ENCODE data around the gene KIAA0825. TPM values are rescaled to one million over a fixed set of nuclear protein-coding genes. Genes with fewer than 3 reads are reported as not detected.

KIAA0825 gene
- total RNA-seq, 2 experiments from 2014 or later, result 1.1 to 1.3 TPM

GRCh38 chr5:94422812-94423211 is 195.6 kb downstream of the KIAA0825 start:
- intact Hi-C loops (cut with DNase I, micrococcal nuclease), result no loop called here
- peaks cover 4% of the 10 kb centered on the region for H3K4me1 Mint-ChIP-seq
- ChIA-PET POLR2A (no interaction called here), CTCF (interaction anchor here (0.6 kb wide), 1 partner anchor 65 kb away, joined by 4 read pairs; no protein-coding TSS in a partner anchor)
- DNase-seq, result no peak
- H3K27ac Mint-ChIP-seq, result no peak overlapping the region
- no peak for ATAC-seq
- H3K9me3 Mint-ChIP-seq (ENCODE audit: low read depth), result no peaks in the 10 kb centered on the region
- H3K27me3 Mint-ChIP-seq, result no peaks in the 10 kb centered on the region
- H3K4me3 Mint-ChIP-seq, result no peak overlapping the region
- H3K36me3 Mint-ChIP-seq (ENCODE audit: low read depth), result no peaks in the 10 kb centered on the region

- intact Hi-C loops (cut with DNase I, micrococcal nuclease), result no loop called here
- ChIA-PET CTCF (no interaction called here), POLR2A (no interaction called here)
- DNase-seq, result no peak
- Mint-ChIP-seq H3K9me3 (ENCODE audit: low read depth) (no peaks in the 10 kb centered on the region), H3K36me3 (ENCODE audit: low read depth) (no peaks in the 10 kb centered on the region), H3K4me3 (no peak overlapping the region), H3K4me1 (peaks cover 4% of the 10 kb centered on the region), H3K27me3 (no peaks in the 10 kb centered on the region), H3K27ac (no peak overlapping the region)
- ATAC-seq, result no peak
Observed at GRCh38 chr5:94420885-94421284, 197.5 kb downstream of the KIAA0825 start.

- intact Hi-C loops (cut with DNase I, micrococcal nuclease), result no loop called here
- DNase-seq (no peak), ATAC-seq (no peak)
- ChIA-PET CTCF (interaction anchor here (0.7 to 1.3 kb wide), 2 partner anchors 12 to 205 kb away, joined by 4 to 5 read pairs; no protein-coding TSS in a partner anchor), POLR2A (no interaction called here)
- Mint-ChIP-seq H3K4me1 (no peaks in the 10 kb centered on the region), H3K9me3 (ENCODE audit: low read depth) (no peaks in the 10 kb centered on the region), H3K27me3 (no peaks in the 10 kb centered on the region), H3K36me3 (ENCODE audit: low read depth) (no peaks in the 10 kb centered on the region), H3K27ac (no peak overlapping the region), H3K4me3 (no peak overlapping the region)
Observed at GRCh38 chr5:94415798-94416197, 202.6 kb downstream of the KIAA0825 start.

GRCh38 chr5:94409440-94409839 is 209.0 kb downstream of the KIAA0825 start:
- ChIA-PET POLR2A (no interaction called here), CTCF (no interaction called here)
- DNase-seq, result no peak
- intact Hi-C loops (cut with DNase I, micrococcal nuclease), result no loop called here
- no peak for ATAC-seq
- Mint-ChIP-seq H3K27ac (no peak overlapping the region), H3K27me3 (no peaks in the 10 kb centered on the region), H3K9me3 (ENCODE audit: low read depth) (peaks cover 2% of the 10 kb centered on the region), H3K36me3 (ENCODE audit: low read depth) (peaks cover 8% of the 10 kb centered on the region), H3K4me3 (no peak overlapping the region), H3K4me1 (no peaks in the 10 kb centered on the region)

DNA sequence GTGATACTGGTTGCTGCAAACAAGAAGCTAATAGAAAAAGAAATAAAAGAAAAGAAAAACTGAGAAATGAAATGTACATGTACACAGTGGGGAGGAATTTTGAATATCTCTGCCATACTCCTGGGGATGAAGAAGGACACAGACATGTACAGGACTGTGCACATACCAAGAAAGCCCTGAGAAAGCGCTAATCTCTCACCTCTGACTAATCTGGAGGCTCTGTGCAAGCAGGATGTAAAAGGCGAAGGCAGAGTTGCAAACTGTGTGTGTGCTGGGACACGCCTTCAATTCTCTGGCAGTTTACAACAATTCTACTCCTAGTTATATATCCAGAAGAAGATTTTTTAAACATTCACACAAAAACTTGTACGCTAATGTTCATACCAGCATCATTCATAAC is 211.4 kb downstream of the KIAA0825 start:
- Mint-ChIP-seq H3K4me3 (no peak overlapping the region), H3K27me3 (no peaks in the 10 kb centered on the region)
- CTCF ChIA-PET, result no interaction called here

DNA sequence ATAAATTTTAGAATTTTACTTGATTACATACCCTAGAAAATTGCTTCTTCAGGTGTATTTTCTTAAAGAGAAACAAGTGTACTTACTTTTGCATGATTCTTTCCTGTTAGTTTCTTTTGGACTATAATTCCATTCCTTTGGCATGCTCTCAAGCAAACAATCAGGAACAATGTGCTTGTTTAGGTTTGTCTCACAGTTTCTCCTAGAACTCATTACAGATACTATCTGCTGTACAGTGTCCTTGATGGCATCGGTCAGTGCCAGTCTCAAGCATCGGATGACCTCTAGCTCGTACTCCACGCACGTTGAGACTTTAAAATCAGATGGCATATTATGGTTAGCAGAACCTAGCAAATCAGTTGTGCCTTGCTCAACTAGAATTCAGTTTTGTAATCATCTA is 214.9 kb downstream of the KIAA0825 start:
- H3K4me3 Mint-ChIP-seq, result no peak overlapping the region
- no peaks in the 10 kb centered on the region for H3K27me3 Mint-ChIP-seq
- ATAC-seq (no peak), DNase-seq (no peak)
- H3K27ac Mint-ChIP-seq, result no peak overlapping the region
- no peaks in the 10 kb centered on the region for H3K4me1 Mint-ChIP-seq
- H3K9me3 Mint-ChIP-seq (ENCODE audit: low read depth), result no peaks in the 10 kb centered on the region
- POLR2A ChIA-PET, result no interaction called here
- peaks cover under 1% of the 10 kb centered on the region for H3K36me3 Mint-ChIP-seq (ENCODE audit: low read depth)
- CTCF ChIA-PET, result interaction anchor here (1.7 kb wide), 1 partner anchor 334 kb away, joined by 4 read pairs; no protein-coding TSS in a partner anchor
- intact Hi-C loops (cut with DNase I, micrococcal nuclease), result no loop called here

More for the DNA sequence above, 211.4 kb downstream of the KIAA0825 start:
- ATAC-seq (no peak), DNase-seq (no peak)
- intact Hi-C loops (cut with DNase I, micrococcal nuclease), result no loop called here
- POLR2A ChIA-PET, result no interaction called here
- H3K4me1 Mint-ChIP-seq, result no peaks in the 10 kb centered on the region
- H3K9me3 Mint-ChIP-seq (ENCODE audit: low read depth), result peaks cover 2% of the 10 kb centered on the region
- H3K27ac Mint-ChIP-seq, result no peak overlapping the region
- H3K36me3 Mint-ChIP-seq (ENCODE audit: low read depth), result peaks cover 8% of the 10 kb centered on the region

DNA sequence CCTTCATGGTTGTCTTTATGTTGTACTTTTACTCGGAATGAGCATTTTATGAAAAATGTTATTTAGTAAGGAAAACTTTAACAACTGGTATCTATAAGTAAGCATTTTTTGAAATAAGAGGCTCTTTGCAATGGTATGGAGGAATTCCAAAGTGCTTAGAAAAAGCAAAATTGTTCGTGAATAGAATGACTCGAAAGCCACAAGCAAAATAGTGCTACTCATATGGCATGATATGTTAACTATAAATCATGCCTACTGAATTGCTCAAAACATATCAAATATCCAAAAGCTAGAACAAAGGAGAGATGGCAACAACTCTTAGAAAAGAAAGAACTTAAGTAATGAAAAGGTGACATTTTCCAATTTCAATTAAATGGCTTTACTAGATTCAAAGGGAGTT is 216.3 kb downstream of the KIAA0825 start:
- Mint-ChIP-seq H3K27me3 (no peaks in the 10 kb centered on the region), H3K36me3 (ENCODE audit: low read depth) (no peaks in the 10 kb centered on the region), H3K4me1 (no peaks in the 10 kb centered on the region), H3K4me3 (no peak overlapping the region), H3K27ac (no peak overlapping the region), H3K9me3 (ENCODE audit: low read depth) (no peaks in the 10 kb centered on the region)
- no peak for ATAC-seq
- no peak for DNase-seq
- CTCF ChIA-PET, result no interaction called here
- POLR2A ChIA-PET, result no interaction called here
- intact Hi-C loops (cut with DNase I, micrococcal nuclease), result no loop called here

GRCh38 chr5:94397508-94397907 is 220.9 kb downstream of the KIAA0825 start:
- CTCF ChIA-PET, result interaction anchor here (0.7 kb wide), 1 partner anchor 12 kb away, joined by 3 read pairs; no protein-coding TSS in a partner anchor
- intact Hi-C loops (cut with DNase I, micrococcal nuclease), result loop anchor here in 1 of 2 experiments (5.0 kb wide), 1 partner anchor 455 kb away; no protein-coding TSS in a partner anchor
- POLR2A ChIA-PET, result no interaction called here
- Mint-ChIP-seq H3K4me1 (no peaks in the 10 kb centered on the region), H3K27me3 (no peaks in the 10 kb centered on the region), H3K9me3 (ENCODE audit: low read depth) (no peaks in the 10 kb centered on the region), H3K4me3 (no peak overlapping the region), H3K27ac (no peak overlapping the region), H3K36me3 (ENCODE audit: low read depth) (no peaks in the 10 kb centered on the region)
- ATAC-seq, result no peak
- DNase-seq, result peak; percentile 11

- Mint-ChIP-seq H3K27ac (no peak overlapping the region), H3K27me3 (no peaks in the 10 kb centered on the region), H3K9me3 (ENCODE audit: low read depth) (no peaks in the 10 kb centered on the region), H3K36me3 (ENCODE audit: low read depth) (no peaks in the 10 kb centered on the region), H3K4me1 (no peaks in the 10 kb centered on the region), H3K4me3 (no peak overlapping the region)
- CTCF ChIA-PET, result interaction anchor here (0.7 kb wide), 1 partner anchor 11 kb away, joined by 3 read pairs; no protein-coding TSS in a partner anchor
- POLR2A ChIA-PET, result no interaction called here
- intact Hi-C loops (cut with DNase I, micrococcal nuclease), result loop anchor here in 1 of 2 experiments (5.0 kb wide), 1 partner anchor 456 kb away; no protein-coding TSS in a partner anchor
- no peak for ATAC-seq
- no peak for DNase-seq
Observed at GRCh38 chr5:94396687-94397086, 221.7 kb downstream of the KIAA0825 start.

DNA sequence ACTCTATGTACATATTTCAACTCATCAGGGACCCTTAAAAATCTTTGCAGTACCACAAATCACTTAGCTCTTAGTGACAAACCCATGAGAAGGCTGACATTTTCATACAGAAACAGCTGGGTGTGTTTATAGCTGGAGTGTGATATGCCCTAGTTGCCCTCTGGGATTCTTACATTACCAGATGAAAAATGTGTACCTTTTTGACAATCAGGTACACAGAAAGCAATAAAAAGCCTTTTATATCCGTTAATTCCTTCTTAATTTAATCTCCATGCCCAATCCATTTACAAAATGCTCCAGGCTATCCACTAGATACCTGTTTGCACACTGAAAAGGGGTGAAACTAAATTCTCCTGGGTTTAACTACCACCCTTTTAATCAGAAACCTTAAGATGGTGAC is 222.9 kb downstream of the KIAA0825 start:
- no peak for DNase-seq
- ChIA-PET CTCF (no interaction called here), POLR2A (no interaction called here)
- H3K9me3 Mint-ChIP-seq (ENCODE audit: low read depth), result no peaks in the 10 kb centered on the region
- no peak overlapping the region for H3K4me3 Mint-ChIP-seq
- intact Hi-C loops (cut with DNase I, micrococcal nuclease), result loop anchor here in 1 of 2 experiments (5.0 kb wide), 1 partner anchor 457 kb away; no protein-coding TSS in a partner anchor
- no peak overlapping the region for H3K27ac Mint-ChIP-seq
- no peaks in the 10 kb centered on the region for H3K4me1 Mint-ChIP-seq
- H3K36me3 Mint-ChIP-seq (ENCODE audit: low read depth), result no peaks in the 10 kb centered on the region
- no peaks in the 10 kb centered on the region for H3K27me3 Mint-ChIP-seq
- no peak for ATAC-seq

DNA sequence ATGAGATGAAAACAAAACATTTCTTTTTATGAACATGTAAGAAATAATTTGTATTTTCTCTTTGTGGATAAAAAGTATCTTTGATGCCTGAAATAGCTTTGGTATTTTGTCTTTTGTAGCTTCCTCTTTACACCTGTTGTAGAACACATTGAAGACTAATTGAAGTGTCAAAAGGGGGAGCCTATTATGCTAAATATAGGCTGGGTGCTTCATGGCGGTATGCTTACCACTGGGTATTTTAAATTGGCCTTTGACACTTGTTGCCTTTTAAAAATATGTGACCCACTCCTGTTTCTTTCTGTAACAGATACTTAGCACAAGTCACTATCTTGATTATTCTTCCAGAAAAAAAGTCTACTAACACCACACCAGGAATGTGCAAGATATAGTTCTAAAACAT is 226.4 kb downstream of the KIAA0825 start:
- ATAC-seq (no peak), DNase-seq (no peak)
- Mint-ChIP-seq H3K27ac (no peak overlapping the region), H3K4me3 (no peak overlapping the region), H3K36me3 (ENCODE audit: low read depth) (no peaks in the 10 kb centered on the region), H3K9me3 (ENCODE audit: low read depth) (no peaks in the 10 kb centered on the region), H3K27me3 (no peaks in the 10 kb centered on the region), H3K4me1 (peaks cover 7% of the 10 kb centered on the region)
- ChIA-PET CTCF (no interaction called here), POLR2A (no interaction called here)
- intact Hi-C loops (cut with DNase I, micrococcal nuclease), result no loop called here

GRCh38 chr5:94389515-94389899 is 228.9 kb downstream of the KIAA0825 start:
- ChIA-PET CTCF (interaction anchor here (0.6 kb wide), 2 partner anchors 89 to 97 kb away, joined by 3 read pairs; no protein-coding TSS in a partner anchor), POLR2A (no interaction called here)
- no peaks in the 10 kb centered on the region for H3K27me3 Mint-ChIP-seq
- no peak overlapping the region for H3K27ac Mint-ChIP-seq
- ATAC-seq (peak; percentile 92), DNase-seq (no peak)
- H3K9me3 Mint-ChIP-seq (ENCODE audit: low read depth), result no peaks in the 10 kb centered on the region
- no peaks in the 10 kb centered on the region for H3K36me3 Mint-ChIP-seq (ENCODE audit: low read depth)
- intact Hi-C loops (cut with DNase I, micrococcal nuclease), result no loop called here
- peaks cover 7% of the 10 kb centered on the region for H3K4me1 Mint-ChIP-seq
- H3K4me3 Mint-ChIP-seq, result no peak overlapping the region

All from activated CD4-positive, alpha-beta T cell treated with anti-CD3 and anti-CD28 coated beads for 36 hours (primary cell).